Umbilical cord (tissue), 2 donors: ENCODE measurements around the gene SOX9. TPM values are rescaled to one million over a fixed set of nuclear protein-coding genes. Genes with fewer than 3 reads are reported as not detected.
"Not testable (repeated sequence)": the region's sequence is repeated elsewhere in the genome, so short reads cannot be mapped to it uniquely, and the experiment has no call there.

Experiments used
- DNase-seq: peaks from one replicate; pipeline ENCODE4 v3.0.0-alpha.2; 2015; ENCODE audit warnings: low spot score
- total RNA-seq: library from RNA; depleted of rRNA; stranded (reverse); fragments of >200 nt; gene quantifications from one replicate; pipeline ENCODE4 v1.2.3, GENCODE V29; 2014; ENCODE audit warnings: low replicate concordance; ENCODE audit not compliant: insufficient read depth

SOX9 gene
- total RNA-seq, 1 donor from 2014 or later, result 1.2 TPM

DNA sequence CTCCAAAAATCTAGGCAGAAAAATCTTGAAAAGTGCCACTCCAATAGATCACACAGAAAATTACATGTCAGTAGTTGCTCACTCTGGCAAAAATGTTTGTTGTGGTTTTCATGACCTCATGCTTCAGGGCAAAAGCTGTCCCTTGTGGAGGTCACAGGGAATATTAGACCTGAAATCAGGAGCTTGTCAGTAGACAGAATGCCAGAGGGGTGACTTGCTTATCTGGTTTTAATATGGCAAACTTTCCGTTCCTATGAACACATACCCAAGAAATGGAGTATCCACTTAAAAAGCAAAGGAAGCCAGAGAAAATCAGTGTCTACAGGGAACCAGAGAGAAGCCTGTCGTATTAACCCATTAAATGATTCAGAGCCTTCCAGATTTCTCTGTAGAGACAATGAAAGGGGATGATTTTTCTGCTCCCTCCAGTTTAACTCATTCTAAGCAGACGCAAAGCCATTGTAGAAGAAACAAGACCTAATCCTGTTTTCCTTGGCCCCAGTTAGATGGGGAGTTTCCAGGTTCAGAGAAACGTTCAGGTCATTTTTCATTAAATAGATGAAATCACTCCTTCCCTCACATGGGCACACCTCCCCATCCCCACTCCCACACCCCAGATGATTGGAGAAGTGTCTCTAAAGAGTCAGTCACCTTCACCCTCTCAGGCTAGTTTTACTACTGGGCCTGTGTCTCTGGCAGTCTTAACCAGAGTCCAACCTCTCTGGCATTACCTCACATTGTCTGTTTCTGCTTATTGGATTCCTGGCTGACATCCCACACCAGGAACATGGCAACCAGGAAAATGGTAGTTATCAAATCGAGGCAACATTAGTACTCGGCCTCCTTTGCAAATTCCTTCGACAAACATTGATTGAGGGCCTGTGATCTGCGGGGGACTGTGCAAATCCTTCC, 6.0 kb downstream of the SOX9 start:
- DNase-seq, result no peak

DNA sequence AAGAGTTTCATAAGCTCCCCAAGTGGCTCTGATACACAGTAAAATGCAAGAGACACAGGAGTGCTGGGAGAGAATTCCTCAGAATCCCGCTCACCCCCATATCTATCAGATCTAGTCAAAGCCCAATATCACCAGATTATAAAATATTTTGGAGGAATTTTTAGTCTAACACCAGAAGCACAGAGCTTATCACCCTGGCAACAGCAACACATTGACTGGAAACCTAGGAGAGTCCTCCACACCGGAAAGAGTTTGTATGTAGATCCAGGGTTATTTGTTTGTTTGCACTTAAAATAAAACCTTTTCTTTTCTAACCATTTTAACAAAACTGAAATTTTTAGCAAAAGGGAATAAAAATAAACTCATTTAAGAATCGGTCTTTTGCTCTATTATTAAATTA, 7.2 kb downstream of the SOX9 start:
- DNase-seq, result no peak

DNA sequence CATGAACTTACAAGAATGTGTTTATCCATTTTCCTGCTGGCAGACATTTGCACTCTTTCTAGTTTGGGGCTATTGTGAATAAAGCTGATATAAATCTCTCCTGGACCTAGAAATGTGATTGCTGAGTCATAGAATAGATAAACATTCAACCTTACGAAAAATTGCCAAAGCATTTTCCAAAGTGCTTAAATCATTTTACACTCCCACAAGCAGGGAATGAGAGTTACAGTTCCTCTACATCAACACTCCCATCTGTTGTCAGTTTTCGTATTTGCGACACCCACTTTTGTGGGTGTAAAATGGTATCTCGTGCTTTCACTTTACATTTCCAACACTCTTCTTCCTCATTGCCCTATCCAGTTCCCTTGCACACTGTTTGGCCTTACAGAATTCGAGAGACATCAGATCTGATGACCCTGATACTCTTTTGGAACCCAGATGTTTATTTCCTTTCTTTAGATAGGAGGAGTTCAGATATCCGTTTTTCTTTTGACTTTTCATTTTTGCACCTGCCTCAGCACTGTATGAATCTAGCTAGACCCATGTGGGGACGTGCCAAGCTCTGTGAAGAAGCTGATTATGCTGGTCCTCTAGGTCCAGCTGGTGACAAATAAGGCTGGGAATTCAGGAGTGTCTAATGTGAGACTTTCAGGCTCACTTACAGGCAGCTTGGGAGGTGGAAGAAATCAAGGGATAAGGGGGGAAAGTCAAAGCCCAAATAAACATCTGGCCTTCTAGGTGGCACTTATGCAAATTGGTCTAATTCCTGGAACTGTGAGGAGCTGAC, 14.0 kb downstream of the SOX9 start:
- no peak for DNase-seq

DNA sequence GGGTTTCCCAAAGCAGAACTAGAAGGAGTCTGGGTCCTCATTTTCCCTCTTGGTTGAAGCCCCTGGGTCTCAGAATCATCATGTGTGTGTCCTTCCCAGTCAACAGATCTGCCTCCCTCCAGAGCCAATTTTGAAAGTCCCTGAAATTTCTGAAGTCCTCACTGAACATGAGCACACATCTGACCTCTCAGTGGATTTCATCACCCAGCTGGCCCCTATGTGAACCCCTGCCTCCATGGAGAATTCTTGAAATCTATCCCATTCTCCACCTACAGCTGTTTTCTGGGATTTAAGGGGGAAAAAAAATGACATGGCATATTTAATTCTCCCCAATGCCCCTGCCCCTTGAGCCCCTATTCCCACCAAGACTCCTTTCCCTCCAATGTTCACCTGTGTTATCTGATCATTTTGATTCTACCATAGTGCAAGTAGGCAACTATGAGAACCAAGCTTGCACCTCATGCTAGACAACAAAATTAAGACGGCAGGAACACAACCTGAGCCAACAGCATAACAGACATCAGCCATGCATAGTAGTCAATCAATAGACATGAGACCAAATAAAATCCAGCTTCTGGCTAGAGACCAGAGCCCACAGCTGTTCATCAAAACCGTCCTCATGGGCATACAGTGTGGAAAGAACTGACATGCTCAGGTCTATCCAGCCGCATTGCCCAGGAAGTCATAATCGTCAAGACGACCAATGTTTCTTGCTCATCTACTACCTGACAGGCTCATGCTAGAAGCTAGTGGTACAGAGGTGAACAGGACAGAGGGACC, 14.9 kb downstream of the SOX9 start:
- no peak for DNase-seq

DNA sequence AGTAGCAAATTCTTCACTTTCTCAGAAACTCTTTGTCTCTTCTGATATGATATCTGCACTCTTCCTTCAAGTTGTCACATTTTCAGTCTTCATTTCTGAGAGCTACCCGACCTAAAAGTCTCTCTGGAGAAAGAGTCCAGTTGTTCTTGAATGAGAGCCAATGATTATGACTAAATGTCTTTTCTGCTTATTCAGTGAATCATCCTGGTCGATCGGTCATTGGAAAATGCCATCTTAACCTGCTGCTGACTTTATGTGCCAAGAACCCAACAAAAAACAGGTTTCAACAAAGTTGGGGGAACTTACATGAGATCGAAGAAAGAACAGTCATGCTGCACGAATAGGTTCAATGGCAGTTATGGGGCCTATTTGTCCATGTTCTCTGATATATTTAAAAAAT, 15.9 kb downstream of the SOX9 start:
- no peak for DNase-seq

DNA sequence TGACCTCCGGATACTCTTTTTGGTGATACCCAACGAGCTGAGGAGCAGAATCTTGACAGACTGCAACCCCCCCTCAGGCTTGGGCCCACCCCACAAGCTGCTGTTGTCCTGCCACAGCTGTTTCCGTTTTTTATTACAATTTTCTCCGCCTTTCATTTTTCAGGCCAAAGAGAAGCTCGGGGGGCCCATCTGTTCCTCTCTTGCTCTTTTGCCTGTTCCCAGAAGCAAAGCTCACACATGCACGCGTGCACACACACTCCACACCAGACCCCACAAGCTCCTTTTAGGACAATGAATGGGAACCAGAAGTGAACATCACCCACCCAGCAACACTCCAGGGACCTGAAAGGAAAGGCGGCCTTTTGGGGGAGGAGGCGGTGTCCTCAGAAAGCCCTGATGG, 16.3 kb downstream of the SOX9 start:
- no peak for DNase-seq

DNA sequence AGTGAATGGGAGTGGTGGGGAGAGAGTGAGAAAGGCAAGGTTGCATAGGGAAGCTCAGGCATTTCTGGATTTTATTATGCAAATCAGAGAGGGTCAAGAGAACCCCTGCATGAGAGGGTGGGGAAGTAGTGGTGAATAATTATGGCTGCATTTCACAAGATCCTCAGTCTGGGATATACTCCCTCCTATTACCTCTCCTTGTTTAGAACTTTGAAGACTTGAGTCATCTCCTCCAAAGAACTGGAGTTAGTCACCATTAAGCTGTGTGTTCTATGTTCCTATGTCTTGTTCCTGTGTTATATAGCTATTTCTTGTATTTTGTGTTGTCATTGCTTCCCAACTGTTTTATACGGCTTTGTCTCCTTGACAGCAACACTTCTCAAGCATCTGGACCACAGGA, 18.4 kb downstream of the SOX9 start:
- no peak for DNase-seq

DNA sequence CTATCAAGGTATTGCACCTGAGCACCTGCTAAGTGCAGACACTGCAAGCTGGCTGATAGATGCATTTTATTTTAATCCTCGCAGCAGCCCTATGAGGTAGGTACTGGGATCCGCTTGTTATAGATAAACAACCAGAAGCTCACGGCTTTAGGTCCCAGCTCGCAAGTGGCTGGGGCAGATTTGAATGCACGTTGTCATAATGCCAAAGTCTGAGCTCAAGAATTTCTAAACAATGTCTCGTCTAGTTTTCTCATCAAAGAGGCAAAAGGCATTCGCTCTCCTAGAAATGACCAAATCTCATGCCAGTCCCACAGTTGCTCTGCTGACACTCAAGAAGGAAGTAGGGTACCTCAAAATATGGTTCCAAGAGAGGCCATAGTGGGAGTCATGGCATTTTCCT, 20.5 kb downstream of the SOX9 start:
- DNase-seq, result no peak

DNA sequence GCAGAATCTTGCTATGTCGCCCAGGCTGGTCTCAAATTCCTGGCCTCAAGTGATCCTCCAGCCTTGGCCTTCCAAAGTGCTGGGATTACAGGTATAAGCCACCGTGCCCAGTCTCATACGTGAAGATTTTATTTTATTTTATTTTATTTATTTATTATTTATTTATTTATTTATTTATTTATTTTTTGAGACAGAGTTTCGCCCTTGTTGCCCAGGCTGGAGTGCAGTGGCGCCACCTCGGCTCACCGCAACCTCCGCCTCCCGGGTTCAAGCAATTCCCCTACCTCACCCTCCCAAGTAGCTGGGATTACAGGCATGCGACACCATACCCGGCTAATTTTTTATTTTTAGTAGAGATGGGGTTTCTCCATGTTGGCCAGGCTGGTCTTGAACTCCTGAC, 21.3 kb downstream of the SOX9 start:
- DNase-seq, result not testable (repeated sequence)

DNA sequence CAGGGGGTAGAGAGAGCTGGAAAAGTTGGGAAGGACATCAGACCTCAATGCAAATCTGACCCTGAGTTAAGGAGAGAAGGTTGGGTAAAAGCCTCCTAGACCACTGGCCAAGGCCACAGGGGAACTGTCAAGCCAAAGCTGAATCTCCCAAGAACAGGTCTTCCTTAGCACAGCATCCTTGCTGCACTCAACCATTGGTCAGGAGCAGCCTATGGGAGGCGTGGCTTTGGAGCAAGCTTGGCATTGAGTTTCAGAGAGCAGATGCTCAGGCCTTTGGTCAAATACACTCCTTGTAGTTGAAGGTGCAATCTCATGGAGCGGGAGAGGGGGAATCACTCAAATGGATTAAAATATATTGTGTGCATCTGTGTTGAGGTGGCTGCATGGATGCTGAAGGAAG, 21.8 kb downstream of the SOX9 start:
- DNase-seq, result no peak

DNA sequence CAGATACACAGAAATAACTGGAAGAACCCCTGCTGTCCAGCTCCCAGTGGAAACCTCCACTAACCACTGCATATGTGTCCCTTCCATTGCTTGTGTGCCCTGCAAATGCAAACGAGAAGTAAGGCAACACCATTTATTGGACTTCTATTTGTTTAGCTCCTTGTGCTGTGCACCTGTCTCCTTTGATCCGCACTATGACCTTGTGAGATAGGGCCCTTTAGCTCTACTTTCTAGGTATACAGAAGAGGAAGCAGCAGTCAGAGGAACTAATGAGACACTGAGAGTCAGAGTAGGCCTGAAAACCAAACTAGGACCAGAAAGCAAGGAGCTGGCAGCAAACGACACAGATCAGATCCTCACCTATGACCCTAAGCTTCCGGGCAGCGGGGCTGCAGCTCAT, 22.4 kb downstream of the SOX9 start:
- no peak for DNase-seq

DNA sequence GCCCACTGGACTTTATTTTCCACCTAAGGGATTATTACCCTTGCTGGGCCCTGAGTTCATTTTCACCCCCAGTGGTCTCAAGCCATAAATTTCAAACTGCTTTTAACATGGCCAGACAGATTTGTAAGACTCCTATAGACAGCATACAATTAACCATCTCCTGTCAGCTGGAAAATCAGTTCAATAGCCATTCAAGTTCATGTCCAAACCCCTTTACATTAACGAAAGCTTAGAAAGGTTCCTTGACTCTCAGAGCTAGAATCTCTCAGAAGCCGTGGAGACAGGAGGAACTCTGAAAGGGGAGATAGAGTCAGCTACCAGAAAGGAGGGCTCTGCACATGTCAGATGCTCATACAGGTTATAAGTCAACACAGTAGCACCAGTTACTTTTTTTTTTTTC, 23.3 kb downstream of the SOX9 start:
- no peak for DNase-seq

DNA sequence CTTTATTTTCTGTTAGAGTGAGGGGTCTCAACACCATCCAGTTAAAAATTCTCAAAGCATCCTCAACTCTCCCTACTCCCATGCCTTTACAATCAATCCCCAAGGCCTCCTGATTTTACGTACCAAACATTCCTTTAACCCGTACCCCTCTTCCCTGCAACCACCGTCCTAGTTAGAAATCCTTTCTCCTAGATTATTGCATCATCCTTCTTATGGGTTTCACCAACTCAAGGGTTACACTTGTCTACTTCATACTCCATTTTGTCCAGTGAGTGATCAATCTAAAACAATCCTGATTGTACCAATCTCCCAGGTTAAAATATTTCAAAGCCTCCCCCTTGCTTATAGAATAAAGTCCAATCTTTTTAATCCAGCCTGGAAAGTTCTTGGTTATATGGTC, 24.7 kb downstream of the SOX9 start:
- DNase-seq, result no peak

DNA sequence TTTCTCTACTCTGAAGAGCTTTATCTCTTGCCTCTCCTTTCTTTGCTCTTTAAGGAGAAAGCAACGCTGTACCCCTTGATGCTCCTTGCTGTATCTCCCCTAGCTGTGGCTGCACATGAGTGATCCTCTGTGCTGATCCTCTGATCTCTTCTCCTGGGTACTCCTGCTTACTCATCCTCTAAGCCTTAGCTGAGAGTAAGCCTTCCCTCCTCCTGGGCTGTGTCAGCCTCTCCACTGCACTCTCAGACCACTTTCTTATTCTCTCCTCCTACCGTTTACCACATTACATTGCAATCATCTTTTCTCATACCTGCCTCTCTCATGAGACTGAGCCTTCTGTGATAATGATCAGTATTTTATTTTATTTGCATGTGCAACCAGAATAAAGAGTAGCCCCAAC, 25.1 kb downstream of the SOX9 start:
- peak; percentile 56 for DNase-seq

DNA sequence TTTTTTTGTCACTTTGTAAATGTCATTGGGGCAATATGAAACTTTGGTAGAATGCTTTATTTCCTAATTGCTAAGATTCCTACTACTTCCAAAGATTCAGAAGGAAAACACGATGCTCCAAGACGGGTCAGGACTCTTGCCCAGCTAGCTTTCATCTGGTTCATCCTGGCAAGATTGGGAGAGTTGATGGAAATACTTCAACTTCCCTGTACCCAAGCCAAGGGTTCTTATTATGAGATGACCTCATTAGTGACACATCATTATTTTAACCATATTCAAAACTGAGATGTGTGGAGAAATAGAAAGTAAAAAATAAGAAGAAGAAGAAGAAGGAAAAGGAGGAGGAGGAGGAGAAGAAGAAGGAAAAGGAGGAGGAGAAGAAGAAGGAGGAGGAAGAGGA, 25.6 kb downstream of the SOX9 start:
- no peak for DNase-seq

DNA sequence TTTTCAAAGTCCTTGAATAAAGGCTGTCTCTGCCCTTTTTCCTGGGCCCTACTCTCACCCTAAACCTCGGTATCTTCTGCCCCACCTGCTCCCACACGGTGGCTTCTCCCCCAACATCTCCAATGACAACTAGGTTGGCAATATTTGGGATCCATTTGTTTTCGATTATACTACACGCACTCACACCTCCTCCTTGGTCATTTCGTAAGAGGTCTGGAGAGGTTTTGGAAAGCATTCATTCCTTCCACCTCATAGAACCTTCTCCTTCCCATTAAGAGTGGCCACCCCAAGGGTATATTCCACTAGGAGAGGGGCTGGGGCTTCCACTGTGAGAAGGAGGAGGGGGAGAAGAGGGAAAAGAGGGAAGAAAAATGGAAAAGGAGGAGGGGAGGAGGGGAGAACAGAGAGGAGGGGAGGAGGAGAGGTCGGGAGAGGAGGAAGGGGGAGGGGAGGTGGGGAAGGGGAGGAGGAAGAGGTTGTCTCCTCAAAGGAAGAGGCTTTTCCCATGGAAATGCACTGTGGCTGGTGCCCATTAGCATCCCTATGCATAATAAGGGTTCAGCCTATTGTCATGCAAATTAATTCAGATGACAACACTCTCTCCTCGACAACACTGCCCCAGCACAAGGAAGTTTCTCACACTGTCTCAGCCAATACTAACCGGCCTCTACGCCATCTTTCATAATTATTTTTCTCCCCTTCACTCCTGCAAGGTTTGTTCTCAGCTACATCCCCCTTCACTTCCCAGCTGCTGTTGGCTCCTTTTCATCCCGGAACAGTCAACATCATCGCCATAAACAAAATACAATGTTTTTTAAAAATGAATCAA, 30.0 kb downstream of the SOX9 start:
- no peak for DNase-seq

DNA sequence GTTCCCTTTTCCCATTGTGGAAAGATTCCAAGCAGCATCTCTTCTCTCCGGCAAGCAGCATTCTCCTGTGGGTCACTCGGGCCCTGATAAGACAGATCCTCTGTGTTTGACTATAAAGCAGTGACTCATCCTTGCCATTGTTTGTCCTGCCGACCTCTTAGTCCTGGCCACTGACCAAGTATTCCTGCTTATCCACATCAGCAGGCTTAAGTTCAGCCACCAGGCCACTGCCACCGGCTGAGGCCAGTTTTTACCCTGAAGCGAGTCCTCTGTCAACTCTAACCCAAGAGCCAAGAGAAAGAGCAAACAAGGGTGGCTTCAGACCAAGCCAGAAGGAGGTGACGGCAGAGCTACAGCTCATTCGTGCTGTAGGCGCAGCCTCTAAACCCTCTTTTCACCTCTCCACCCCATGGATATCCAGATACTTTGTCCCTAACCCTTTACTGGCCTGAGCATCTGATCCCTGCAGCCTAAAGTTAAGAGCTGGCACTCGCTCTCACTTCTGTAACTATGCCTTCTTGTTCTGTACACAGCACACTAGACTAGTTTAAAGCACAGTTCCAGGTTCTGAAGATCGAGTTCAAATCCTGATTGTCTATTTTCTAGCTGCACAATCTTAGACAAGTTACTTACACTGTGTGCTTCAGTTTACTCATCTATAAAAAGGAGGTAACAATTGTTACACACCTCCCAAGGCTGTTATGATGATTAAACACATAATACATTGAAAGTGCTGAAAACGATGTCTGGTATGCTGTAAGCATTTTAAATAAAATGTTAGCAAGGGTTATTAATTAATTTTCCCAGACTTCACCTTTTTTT, 31.0 kb downstream of the SOX9 start:
- peak; percentile 54 for DNase-seq

DNA sequence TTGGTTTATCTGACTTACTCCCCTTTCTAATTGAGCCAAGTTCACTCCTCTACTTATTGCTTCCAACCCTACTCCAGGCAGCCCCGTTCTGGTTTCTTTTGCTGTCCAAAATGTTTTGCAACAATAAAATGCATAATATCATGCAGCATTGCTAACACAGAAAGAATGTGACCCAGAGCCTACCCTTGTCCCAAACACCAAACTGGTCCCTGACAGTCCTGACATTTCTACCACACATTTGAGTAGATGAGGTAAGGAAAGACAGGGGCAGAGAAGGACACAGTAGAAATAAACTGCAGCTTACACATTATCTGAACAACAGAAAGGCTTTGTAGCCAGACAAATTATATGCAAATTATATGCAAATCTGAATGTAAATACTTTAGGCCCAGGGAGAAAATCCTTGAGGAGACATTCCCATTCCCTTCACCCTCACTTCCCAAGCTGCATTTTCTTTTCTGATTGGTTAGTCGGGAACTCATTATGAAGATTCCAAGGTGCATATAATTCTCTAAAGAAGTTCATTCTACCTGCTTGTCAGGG, 31.6 kb downstream of the SOX9 start:
- peak; percentile 30 for DNase-seq

DNA sequence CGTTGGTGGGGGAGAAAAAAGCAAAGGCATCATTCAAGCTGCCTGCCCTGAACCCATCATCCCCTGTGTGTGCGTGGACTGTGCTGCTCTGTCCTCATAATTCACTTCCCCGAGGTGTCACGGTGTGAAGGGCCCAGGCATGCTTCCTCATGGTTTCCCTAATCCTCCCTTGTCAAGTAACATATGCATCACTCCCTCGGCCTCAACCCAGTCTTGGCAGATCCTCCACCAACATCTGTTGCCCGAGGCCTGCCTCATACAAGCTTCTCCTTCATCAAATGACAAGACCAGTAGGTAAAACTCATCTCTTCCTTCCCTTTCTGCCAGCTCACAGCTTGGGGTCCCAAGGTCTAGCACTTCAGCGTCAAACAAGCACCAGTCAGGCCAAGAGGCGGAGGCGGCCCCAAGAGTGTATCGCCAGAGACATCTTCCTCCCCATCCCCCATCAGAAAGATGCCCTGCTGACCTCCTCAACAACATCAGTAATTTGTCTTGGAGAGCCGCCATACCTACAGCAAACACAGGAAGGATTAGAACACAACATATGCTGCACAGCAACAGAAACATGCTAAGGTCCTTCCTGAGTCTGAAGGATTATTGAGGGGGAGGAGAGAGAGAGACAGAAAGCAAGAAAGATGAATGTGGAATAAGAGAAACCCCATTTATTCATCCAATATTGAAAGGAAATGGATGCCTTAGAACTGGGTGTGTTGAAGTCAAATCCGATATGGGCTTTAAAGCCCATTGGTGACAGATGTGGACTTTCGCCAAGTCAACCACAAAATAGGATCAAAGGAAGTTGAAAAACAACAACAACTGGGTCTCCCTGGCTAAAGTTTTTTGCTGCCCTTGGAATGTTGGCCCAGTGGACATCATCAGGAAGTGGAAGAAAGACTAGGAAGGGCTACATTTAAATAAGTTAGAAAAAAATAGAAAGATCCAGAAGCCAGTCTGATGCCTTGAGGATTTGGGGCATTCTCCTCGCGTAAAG, 38.4 kb downstream of the SOX9 start:
- DNase-seq, result no peak
